Measurements from ENCODE around the gene KIF21B.
"Not testable (repeated sequence)": the region's sequence is repeated elsewhere in the genome, so short reads cannot be mapped to it uniquely, and the experiment has no call there.

The KIF21B gene

DNA sequence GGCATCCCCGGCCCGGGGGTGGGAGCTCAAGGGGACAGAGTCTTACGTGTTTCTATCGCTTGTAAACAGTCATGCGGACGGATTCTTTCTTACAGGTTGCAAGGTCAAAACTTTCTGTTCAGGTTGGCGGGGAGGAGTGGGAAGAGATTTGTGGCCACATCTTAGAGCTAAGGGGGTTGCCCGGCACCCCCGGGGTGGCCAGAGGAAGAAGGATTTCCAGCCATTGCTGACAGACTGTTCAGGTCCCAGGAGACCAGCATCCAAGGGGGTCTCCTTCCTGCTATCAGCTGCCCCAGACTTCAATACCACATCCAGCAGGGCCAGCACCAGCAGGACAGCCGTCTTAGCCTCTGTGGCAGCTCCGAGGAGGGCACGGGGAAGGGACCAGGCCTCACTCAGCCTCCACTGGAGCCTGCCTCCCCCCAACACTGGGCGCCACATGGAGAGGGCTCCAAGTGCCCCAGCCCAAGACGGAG is 52.0 kb downstream of the KIF21B start:
- DNase-seq (ENCODE audit: low spot score) = no peak

DNA sequence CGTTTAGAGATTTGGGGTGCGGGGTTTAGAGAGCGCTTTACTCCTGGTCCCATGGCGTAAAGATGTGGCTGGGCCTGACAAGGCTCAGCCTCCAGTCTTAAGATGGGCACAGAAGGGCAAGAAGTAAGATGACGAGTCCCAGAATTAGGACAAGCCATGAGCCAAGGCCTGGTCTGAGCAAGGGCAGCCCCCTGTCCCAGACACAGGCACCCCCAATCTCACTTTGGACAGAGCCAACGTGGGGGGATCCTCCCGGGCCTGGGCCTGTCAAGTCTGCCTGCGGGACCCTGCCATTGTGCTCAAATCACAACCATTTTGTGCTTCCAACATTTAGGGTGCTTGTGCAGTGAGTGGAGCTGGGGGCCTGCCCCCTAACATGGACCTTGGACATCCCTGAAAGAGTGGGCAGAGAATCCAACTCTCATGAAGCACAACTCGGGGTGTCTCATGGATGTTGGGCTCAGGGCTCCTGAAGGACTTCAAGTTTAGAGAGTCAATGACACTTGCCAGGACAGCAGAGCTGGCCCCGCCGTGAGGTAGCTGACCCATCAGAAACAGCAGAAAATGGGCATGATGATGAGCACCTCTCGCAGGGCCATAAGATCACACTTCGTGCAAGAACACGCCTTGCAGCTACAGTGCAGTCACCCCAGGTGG is 52.6 kb downstream of the KIF21B start:
- no peak for DNase-seq (ENCODE audit: low spot score)

DNA sequence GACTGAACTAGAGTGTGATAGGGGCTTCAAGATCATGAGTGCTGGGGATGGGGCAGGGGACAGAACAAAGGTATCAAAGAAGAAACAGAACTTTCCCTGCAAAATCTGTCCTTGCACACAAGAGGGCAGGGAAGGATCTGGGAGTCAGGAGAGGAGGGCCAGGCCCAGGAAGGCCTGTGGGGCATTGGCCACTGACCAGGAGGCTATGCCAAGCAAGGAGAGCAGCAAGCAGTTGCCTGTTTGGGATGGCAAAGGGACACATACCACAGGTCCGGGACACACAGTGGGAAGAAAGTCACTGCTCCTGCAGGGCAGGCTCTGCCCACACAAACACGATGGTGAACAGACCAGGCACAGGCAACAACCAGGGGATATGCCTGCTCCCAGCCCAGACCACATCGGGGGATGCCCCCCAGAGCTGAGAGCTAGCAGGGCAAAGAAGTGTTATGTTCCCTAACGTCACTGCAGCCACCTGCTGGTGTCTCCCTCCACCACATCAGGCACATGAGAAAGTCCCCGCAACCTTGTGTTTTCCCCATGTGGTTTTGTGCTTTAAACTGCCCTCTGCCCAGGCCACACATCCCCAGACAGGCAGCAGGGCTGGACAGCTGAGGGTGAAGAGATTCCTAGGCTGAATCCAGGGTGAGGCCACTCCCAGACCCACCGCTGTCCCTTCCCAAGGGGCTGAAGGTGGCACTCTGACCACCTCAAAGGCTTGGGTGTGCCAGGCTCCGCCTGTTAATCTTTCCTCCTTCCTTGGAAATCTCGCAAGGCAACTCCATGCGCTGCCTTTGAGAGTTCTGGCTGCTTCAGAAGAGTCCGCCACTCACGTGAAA is 53.6 kb downstream of the KIF21B start:
- DNase-seq (ENCODE audit: low spot score) = no peak

DNA sequence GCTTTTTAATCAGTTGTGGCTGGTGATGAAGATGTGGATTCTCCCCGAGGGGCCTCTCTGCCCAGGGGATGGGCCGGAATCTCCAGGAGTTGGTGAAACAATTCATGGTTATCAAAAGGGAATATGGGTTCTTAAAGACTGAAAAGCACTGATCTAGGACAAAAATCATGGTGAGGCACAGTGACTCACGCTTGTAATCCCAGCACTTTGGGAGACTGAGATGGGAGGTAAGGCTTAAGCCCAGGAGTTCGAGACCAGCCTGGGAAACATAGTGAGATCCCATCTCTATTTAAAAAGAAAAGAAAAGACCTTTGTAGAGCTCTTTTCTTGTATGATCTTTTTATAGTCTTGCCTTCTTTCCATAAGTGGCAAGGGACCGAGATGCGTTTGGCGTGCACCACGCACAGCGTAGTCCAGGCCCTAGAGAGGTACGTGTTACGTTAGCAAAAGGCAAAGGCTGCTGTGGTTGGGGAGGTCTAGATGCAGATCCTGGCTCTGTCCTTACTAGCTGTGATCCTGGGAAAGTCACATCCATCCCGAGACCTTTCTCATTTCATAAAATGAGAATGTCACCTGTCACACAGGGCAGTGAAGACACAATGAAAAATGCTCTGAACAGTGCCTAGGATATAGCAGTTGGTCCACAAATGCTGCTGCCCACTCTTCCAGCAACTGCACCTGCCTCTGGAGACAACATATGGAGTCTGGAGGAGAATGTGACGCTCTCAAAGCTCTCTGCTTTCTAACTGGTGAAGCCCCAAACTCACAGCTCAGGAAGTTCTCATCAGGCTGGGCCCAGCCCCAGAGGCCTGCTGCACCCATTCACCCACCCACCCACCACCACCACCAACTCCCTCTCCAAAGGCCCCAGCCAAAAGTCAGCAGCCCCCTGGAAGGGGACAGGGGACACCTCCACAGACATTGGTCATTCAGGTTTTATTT is 54.8 kb downstream of the KIF21B start:
- DNase-seq (ENCODE audit: low spot score) = no peak

DNA sequence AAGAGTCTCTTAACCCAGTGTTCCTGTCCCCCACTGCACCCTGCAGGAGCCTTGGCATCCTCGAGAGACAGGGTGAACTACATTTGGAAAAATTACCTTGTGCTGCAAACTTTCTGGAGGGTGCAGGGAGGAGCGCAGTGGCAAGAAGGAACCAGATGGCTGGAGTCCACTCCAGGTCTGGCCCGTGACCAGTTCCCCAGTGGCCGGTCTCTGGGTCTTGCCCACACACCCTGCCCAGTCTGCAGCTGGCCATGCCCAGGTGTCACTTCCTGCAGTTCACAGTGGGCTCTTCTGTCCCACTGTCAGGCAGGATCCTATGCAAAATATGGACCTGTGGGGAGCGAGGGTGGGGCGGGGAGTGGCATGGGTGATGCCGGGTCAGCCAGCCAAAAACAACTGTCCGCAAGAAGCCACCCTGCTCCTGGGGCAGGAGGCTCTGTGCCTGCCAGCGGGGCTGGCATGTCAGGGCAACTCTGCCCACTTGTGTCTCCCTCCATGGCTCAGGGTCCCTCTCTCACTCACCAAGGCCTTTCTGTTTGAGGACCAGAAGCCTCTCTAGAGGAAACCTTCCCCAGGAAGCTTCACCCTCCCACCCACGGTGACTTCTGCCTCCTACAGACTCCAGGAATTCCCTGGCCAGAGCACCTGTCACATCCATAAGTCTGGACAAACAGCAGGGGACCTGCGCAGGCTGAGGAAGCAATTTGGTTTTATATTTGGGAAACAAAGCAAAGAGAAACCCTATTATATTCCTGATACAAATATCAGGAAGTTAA is 55.6 kb downstream of the KIF21B start:
- no peak for DNase-seq (ENCODE audit: low spot score)

DNA sequence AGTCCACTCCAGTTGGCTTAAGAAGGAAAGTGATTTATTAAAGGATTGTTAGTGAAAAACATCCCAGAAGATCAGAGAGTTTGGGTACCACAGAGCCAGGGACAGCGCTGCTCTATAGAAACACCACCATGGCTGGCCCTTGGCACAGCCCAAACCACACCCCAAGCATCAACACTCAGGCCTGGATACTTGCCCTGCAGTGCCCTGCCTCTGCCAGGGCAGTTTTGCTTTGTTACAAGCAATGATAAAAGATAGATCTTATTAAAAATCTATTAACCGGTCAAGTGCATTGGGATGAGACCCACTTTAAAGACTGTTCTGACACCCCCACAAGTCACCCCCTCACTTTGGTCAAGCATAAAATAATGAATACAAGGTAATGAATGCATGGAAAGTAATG is 56.6 kb downstream of the KIF21B start:
- DNase-seq (ENCODE audit: low spot score) = no peak

DNA sequence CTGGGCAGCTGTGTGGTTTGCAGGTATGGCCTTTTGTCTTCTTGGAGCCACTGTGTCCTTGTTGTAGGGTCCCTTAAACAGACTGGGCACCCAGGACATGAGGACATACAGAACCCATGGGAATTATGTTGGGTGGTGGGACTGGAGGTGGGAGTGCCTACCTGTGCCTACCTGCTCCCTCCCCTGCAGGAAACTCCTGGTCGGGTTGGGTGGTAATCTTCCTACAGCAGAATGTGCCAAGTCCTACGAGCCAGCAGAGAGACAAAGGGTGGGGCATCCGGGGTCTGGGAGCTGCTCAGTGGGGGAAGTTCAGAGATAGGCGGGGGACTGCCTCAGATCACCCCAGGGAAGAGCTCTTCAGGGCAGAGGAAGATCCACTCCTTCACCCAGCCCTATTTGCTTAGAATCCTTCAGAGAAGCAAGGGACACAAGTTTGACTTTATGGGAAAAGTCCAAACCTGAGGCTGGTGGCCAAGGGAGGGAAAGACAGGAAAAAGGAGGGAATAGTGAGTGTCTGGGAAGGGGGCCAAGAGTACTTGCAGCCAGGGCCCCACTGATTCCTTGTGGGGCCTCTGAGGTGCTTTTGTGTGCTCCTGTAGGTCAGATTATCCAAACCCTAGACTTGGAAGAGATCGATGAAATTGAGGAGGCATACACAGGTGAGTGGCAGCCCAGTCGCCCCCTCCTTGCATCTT is 58.3 kb downstream of the KIF21B start:
- no peak for DNase-seq (ENCODE audit: low spot score)

DNA sequence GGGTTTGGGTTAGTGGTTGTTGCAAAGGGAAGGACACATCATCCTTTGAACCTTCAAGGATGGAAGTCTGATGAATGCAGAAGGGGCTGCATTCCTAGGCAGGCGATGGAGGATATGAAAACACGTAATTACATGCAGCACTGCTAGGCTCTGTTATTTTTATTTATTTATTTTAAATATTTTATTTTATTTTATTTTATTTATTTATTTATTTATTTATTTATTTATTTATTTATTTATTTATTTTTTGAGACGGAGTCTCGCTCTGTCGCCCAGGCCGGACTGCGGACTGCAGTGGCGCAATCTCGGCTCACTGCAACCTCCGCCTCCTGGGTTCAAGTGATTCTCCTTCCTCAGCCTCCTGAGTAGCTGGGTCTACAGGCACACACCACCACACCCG is 59.6 kb downstream of the KIF21B start:
- DNase-seq (ENCODE audit: low spot score) = not testable (repeated sequence)

DNA sequence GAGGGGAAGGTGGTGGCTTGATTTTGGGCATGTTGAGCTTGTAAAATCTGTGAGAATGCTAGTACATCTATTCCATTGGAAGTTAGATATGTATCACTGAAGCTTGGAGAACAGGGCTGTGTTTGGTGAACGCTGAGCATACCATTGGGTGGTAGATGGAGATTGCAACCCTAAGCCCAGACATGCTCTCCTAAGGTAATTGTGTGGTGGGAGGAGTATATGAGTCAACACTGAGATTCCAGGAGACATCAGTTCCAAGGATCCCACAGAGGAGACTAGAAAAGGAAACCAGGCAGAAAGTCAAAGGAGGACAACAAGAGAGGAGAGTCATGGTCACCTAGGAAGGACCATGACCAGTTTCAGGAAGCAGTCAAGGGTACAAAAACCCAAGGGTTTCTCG is 60.4 kb downstream of the KIF21B start:
- DNase-seq (ENCODE audit: low spot score) = no peak

DNA sequence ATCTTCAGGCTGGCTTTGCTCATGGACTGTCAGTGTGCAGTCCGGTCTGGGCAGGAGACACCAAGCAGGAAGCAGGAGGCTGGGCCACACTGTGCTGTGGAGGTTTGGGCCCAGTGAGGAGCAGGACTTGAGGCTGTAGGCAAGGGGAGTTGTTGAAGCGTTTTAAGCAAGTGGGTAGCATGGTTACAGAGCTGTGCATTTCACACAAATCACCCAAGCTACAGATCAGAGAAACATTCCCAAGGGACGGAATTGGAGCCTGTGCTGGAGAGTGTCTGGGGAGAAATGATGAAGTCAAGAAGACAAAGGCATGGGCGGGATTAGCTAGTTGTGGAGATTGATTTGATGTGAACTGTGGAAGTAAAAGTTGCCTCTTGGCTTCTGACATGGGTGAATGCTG is 60.9 kb downstream of the KIF21B start:
- no peak for DNase-seq (ENCODE audit: low spot score)

DNA sequence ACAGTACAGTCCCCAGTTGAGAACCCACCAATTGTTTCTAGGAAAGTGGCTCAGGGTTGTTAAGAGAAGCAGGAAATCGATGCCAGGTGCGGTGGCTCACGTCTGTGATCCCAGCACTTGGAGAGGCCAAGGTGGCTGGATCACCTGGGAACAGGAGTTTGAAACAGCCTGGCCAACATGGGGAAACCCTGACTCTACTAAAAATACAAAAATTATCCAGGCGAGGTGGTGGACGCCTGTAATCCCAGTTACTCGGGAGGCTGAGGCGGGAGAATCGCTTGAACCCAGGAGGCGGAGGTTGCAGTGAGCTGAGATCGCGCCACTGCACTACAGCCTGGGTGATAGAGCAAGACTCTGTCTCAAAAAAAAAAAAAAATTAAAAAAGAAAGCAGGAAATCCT is 61.4 kb downstream of the KIF21B start:
- not testable (repeated sequence) for DNase-seq (ENCODE audit: low spot score)

DNA sequence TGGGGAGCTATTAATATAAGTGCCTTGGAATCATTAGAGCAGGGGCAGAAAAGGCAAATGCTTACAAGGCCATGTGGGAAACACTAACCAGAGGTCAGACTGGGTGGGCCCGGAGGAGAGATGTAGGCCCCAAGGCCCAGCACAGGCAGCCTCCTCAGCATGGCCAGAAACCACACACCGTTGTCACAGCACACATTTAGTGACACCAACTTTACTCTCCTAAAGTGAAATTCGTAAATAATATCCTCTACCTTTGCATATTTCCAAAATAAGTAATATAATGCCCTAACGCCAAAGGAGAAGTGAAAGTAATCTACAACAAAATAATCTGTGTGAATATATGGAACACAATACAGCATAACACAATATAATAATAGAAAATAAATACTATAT is 62.6 kb downstream of the KIF21B start:
- DNase-seq (ENCODE audit: low spot score) = peak; percentile 38

DNA sequence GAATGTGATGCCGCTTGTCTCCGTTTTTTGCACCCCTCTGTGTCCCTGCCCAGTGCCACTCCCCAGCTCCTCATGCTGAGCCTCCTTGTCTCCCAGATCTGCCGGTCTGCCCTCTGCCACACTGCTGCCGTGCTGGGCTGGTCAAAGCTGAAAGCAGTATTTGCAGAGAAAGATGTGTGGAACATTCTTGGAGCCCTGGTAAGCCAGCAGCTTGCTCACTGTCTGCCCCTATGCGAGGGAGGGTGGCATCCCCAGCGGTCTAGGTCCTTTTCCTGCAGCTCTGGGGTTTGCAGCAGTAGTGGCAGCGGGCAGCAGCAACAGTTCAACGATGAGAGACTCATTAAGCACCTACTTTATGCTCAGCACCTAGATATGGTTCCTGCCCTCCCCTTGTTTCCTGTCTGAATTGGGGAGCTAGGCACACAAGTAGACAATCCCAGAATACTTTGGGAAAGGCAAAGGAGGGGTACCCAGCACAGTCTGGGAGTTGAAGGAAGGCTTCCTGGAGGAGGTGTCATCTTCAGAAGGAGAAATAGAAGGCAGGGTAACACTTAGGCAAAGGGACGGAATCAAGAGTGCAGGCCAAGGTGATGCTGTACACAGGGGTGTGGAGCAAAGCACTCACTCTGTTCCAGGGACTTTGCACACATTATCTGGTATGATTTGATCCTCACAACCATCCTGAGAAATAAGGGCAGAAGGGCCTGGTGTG is 63.1 kb downstream of the KIF21B start:
- no peak for DNase-seq (ENCODE audit: low spot score)

DNA sequence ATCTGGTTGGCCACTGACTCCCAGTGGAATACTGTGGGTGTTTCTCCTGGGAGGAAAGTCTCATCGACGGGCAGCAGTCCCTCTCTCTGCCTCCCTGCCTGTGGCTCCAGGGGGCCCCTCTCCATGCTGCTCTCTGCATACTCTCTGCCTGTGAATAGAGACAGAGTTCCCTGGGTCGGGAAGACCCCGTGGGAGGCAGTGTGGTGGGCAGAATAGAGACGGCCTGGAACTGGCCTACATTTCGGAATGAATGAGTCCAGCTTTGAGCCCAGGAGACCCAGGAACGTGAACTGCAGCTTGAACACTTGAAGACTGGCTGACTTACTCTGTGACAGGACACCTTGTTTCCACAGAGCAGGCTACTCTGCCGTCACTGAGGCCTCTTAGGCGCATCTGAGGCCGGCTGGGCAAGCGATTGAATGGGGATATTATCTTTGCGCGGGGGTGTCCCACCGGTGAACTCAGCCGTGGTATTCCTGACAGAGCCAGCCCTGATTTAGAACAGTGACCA is 64.0 kb downstream of the KIF21B start:
- DNase-seq (ENCODE audit: low spot score) = no peak

DNA sequence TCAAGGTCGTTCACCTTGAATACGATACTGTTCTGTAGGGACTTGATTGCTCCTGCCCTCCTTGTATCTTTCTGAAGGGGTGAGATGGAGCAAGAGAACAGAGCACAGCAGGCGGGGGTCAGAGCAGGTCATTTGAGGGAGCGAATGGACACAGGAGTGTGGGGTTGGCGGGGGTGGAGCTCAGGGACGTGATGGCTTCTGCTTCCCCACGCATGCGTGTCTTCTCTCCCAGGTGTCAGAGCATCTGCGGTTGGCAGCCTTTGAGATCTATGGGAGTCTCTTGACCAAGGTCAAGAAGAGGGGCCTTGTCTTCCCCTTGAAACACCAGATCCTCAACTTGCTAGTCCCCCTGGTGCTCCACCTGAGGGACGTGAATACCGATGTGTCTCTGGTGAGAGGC is 64.9 kb downstream of the KIF21B start:
- no peak for DNase-seq (ENCODE audit: low spot score)

DNA sequence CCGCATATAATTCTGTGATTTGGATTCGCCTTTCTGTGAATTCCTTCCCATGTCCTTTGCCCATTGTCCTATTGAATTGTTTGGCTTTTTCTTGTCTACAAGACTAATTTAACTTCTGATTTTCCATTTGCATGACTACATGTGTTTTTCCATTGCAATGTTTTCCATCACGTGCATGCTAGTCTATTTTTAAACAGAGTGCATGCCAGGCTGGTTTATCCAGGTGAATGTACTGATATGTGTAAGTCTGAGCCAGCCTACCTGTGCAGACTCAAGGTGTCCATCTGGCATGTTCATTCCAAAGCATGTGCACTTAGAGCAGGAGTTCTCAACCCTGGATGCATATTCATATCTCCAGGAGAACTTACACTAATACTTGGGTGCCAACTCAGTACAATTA is 69.1 kb downstream of the KIF21B start:
- no peak for DNase-seq (ENCODE audit: low spot score)

DNA sequence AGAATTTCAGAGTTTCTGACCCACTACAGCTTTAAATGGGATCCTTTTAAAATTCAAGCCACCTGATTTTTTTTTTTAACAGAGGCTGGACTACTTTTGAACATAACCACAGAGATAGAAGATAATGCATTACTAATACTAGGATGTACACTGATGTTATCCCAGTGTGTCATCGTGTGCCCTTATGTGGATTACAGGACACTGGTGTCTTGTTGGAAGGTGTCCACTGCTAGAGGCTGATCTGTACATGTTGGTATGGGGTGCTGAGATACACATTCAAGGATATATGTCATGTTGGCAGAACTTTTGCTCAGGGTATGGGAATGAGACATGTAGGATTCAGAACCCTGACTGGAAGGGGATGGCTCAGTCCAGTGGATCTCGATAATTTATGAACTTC is 72.5 kb downstream of the KIF21B start:
- DNase-seq (ENCODE audit: low spot score) = no peak

DNA sequence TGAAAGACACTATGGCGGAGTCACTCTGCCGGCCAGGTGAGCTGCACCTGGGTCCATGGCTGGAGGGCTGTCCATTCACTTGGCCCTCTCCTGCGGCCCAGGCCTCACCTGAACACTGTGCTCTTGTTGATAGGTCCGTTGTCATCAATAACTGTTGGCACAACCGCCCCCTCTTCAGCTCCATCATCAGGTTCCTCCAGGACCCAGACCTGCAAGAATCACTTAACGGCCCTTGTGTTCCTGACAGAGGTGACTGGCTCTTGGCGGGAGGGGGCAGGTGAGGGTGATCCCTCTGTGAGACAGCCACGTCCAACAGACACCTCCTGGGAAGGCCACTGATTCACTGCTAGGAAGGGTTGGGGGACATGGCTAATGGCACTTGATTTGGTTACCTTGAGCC is 73.9 kb downstream of the KIF21B start:
- DNase-seq (ENCODE audit: low spot score) = no peak

DNA sequence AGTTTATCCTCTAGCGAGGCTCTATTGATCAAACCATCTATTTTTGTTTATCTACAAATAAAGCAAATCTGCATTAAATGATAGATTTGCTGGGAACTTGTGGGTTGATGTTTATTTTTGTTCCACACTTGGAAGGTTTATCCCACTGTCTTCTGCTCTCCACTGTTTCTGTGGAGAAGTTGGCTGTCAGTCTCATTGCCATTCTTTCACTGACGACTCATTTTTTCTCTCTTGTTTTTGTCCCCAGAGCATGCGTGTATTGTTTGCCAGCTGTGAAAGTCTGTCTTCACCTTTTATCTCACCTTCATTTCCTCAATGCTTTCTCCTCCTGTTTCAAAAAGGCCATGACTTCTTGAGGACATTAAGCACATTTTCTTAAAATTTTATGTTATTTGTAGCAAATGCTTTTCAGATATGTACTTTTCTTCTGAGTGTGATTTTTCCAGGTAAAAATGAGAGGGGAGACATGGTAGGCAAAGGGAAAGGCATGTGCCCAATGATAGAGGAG is 76.4 kb downstream of the KIF21B start:
- DNase-seq (ENCODE audit: low spot score) = no peak

DNA sequence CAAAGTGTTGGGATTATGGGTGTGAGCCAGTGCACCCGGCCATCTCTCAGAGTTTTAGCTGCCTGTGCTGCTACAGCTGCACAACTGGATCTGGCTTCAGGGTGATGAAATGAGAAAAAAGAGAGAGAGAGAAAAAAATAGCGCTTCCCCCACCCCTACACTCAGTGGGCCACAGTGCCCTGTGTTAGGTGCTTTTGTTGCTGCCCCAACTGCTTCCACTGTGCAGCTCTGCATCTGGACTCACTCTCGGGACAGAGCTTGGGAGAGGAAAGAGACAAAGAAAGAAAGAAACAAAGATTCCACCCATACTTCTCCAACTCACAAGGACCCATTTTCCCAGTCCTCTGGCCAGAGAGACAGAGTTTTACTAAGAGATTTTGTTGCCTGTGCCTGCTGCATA is 78.4 kb downstream of the KIF21B start:
- DNase-seq (ENCODE audit: low spot score) = no peak

All from germinal center (tissue), 1 donor.